Measurements from ENCODE around the gene SPDYE2.
"Not testable (repeated sequence)": the region's sequence is repeated elsewhere in the genome, so short reads cannot be mapped to it uniquely, and the experiment has no call there.

Gene SPDYE2

GRCh38 chr7:102543596-102543995 is 7.4 kb upstream of the SPDYE2 start, which contains the start of gene UPK3BL2:
TSS of gene UPK3BL2 (minus strand) at chr7:102543696. CDS start at chr7:102543636, 60 bp downstream.
- not testable (repeated sequence) for H3K27me3 ChIP-seq (ENCODE audit: low read depth, low read length); H3K27ac ChIP-seq (ENCODE audit: low read length)

GRCh38 chr7:102544372-102544771 is 6.7 kb upstream of the SPDYE2 start:
- not testable (repeated sequence) for H3K27ac ChIP-seq (ENCODE audit: low read length); H3K4me1 ChIP-seq (ENCODE audit: control insufficient read depth in 1 of 2, insufficient read depth in 2 of 2, low read length in 2 of 2); H3K4me3 ChIP-seq (ENCODE audit: low read depth in 1 of 2, low read length in 2 of 2); H3K9me3 ChIP-seq (ENCODE audit: control insufficient read depth in 1 of 2, low read length in 2 of 2); H3K36me3 ChIP-seq (ENCODE audit: control insufficient read depth in 1 of 2, insufficient read depth in 2 of 2, low read length in 2 of 2); H3K27me3 ChIP-seq (ENCODE audit: low read depth, low read length)

More at GRCh38 chr7:102543596-102543995, 7.4 kb upstream of the SPDYE2 start, which contains the start of gene UPK3BL2:
- H3K9me3 ChIP-seq (ENCODE audit: control insufficient read depth in 1 of 2, low read length in 2 of 2); H3K4me1 ChIP-seq (ENCODE audit: control insufficient read depth in 1 of 2, insufficient read depth in 2 of 2, low read length in 2 of 2); H3K4me3 ChIP-seq (ENCODE audit: low read depth in 1 of 2, low read length in 2 of 2); H3K36me3 ChIP-seq (ENCODE audit: control insufficient read depth in 1 of 2, insufficient read depth in 2 of 2, low read length in 2 of 2): not testable (repeated sequence)

GRCh38 chr7:102545288-102545687 is 5.7 kb upstream of the SPDYE2 start:
- not testable (repeated sequence) for H3K27ac ChIP-seq (ENCODE audit: low read length); H3K4me3 ChIP-seq (ENCODE audit: low read depth in 1 of 2, low read length in 2 of 2); H3K9me3 ChIP-seq (ENCODE audit: control insufficient read depth in 1 of 2, low read length in 2 of 2); H3K4me1 ChIP-seq (ENCODE audit: control insufficient read depth in 1 of 2, insufficient read depth in 2 of 2, low read length in 2 of 2); H3K36me3 ChIP-seq (ENCODE audit: control insufficient read depth in 1 of 2, insufficient read depth in 2 of 2, low read length in 2 of 2); H3K27me3 ChIP-seq (ENCODE audit: low read depth, low read length)

- not testable (repeated sequence) for H3K27me3 ChIP-seq (ENCODE audit: low read depth, low read length); H3K4me1 ChIP-seq (ENCODE audit: control insufficient read depth in 1 of 2, insufficient read depth in 2 of 2, low read length in 2 of 2); H3K4me3 ChIP-seq (ENCODE audit: low read depth in 1 of 2, low read length in 2 of 2); H3K27ac ChIP-seq (ENCODE audit: low read length); H3K36me3 ChIP-seq (ENCODE audit: control insufficient read depth in 1 of 2, insufficient read depth in 2 of 2, low read length in 2 of 2); H3K9me3 ChIP-seq (ENCODE audit: control insufficient read depth in 1 of 2, low read length in 2 of 2)
Observed at GRCh38 chr7:102546353-102546752, 4.7 kb upstream of the SPDYE2 start.

- not testable (repeated sequence) for H3K9me3 ChIP-seq (ENCODE audit: control insufficient read depth in 1 of 2, low read length in 2 of 2); H3K36me3 ChIP-seq (ENCODE audit: control insufficient read depth in 1 of 2, insufficient read depth in 2 of 2, low read length in 2 of 2); H3K4me3 ChIP-seq (ENCODE audit: low read depth in 1 of 2, low read length in 2 of 2); H3K27ac ChIP-seq (ENCODE audit: low read length); H3K27me3 ChIP-seq (ENCODE audit: low read depth, low read length); H3K4me1 ChIP-seq (ENCODE audit: control insufficient read depth in 1 of 2, insufficient read depth in 2 of 2, low read length in 2 of 2)
Observed at GRCh38 chr7:102568620-102569019, 17.6 kb downstream of the SPDYE2 start.

GRCh38 chr7:102572261-102573239 is 21.5 kb downstream of the SPDYE2 start, which contains the start of gene POLR2J3:
TSS of gene POLR2J3 (minus strand) at chr7:102572583. CDS start at chr7:102572521, 62 bp downstream.
- peak within 1 kb of the TSS in 1 of 2 donors; percentile 60 for H3K4me3 ChIP-seq (ENCODE audit: low read depth in 1 of 2, low read length in 2 of 2)
- H3K9me3 ChIP-seq (ENCODE audit: control insufficient read depth in 1 of 2, low read length in 2 of 2); H3K4me1 ChIP-seq (ENCODE audit: control insufficient read depth in 1 of 2, insufficient read depth in 2 of 2, low read length in 2 of 2); H3K27me3 ChIP-seq (ENCODE audit: low read depth, low read length); H3K36me3 ChIP-seq (ENCODE audit: control insufficient read depth in 1 of 2, insufficient read depth in 2 of 2, low read length in 2 of 2); H3K27ac ChIP-seq (ENCODE audit: low read length): not testable (repeated sequence)

- H3K9me3 ChIP-seq (ENCODE audit: control insufficient read depth in 1 of 2, low read length in 2 of 2): not testable (repeated sequence)
Observed at GRCh38 chr7:102574607-102575006, 23.6 kb downstream of the SPDYE2 start.

GRCh38 chr7:102576363-102576762 is 25.3 kb downstream of the SPDYE2 start:
- not testable (repeated sequence) for H3K27ac ChIP-seq (ENCODE audit: low read length); H3K4me3 ChIP-seq (ENCODE audit: low read depth in 1 of 2, low read length in 2 of 2); H3K9me3 ChIP-seq (ENCODE audit: control insufficient read depth in 1 of 2, low read length in 2 of 2)

More at GRCh38 chr7:102574607-102575006, 23.6 kb downstream of the SPDYE2 start:
- not testable (repeated sequence) for H3K4me3 ChIP-seq (ENCODE audit: low read depth in 1 of 2, low read length in 2 of 2); H3K27me3 ChIP-seq (ENCODE audit: low read depth, low read length); H3K36me3 ChIP-seq (ENCODE audit: control insufficient read depth in 1 of 2, insufficient read depth in 2 of 2, low read length in 2 of 2); H3K4me1 ChIP-seq (ENCODE audit: control insufficient read depth in 1 of 2, insufficient read depth in 2 of 2, low read length in 2 of 2); H3K27ac ChIP-seq (ENCODE audit: low read length)

GRCh38 chr7:102577315-102578240 is 26.6 kb downstream of the SPDYE2 start:
- not testable (repeated sequence) for H3K4me1 ChIP-seq (ENCODE audit: control insufficient read depth in 1 of 2, insufficient read depth in 2 of 2, low read length in 2 of 2); H3K4me3 ChIP-seq (ENCODE audit: low read depth in 1 of 2, low read length in 2 of 2); H3K27ac ChIP-seq (ENCODE audit: low read length); H3K27me3 ChIP-seq (ENCODE audit: low read depth, low read length); H3K9me3 ChIP-seq (ENCODE audit: control insufficient read depth in 1 of 2, low read length in 2 of 2); H3K36me3 ChIP-seq (ENCODE audit: control insufficient read depth in 1 of 2, insufficient read depth in 2 of 2, low read length in 2 of 2)

More at GRCh38 chr7:102576363-102576762, 25.3 kb downstream of the SPDYE2 start:
- H3K36me3 ChIP-seq (ENCODE audit: control insufficient read depth in 1 of 2, insufficient read depth in 2 of 2, low read length in 2 of 2); H3K27me3 ChIP-seq (ENCODE audit: low read depth, low read length); H3K4me1 ChIP-seq (ENCODE audit: control insufficient read depth in 1 of 2, insufficient read depth in 2 of 2, low read length in 2 of 2): not testable (repeated sequence)

- not testable (repeated sequence) for H3K4me3 ChIP-seq (ENCODE audit: low read depth in 1 of 2, low read length in 2 of 2); H3K27ac ChIP-seq (ENCODE audit: low read length); H3K4me1 ChIP-seq (ENCODE audit: control insufficient read depth in 1 of 2, insufficient read depth in 2 of 2, low read length in 2 of 2); H3K36me3 ChIP-seq (ENCODE audit: control insufficient read depth in 1 of 2, insufficient read depth in 2 of 2, low read length in 2 of 2); H3K27me3 ChIP-seq (ENCODE audit: low read depth, low read length); H3K9me3 ChIP-seq (ENCODE audit: control insufficient read depth in 1 of 2, low read length in 2 of 2)
Observed at GRCh38 chr7:102578486-102578885, 27.5 kb downstream of the SPDYE2 start.

GRCh38 chr7:102581722-102582121 is 30.7 kb downstream of the SPDYE2 start:
- H3K4me3 ChIP-seq (ENCODE audit: low read depth in 1 of 2, low read length in 2 of 2); H3K27ac ChIP-seq (ENCODE audit: low read length); H3K4me1 ChIP-seq (ENCODE audit: control insufficient read depth in 1 of 2, insufficient read depth in 2 of 2, low read length in 2 of 2); H3K9me3 ChIP-seq (ENCODE audit: control insufficient read depth in 1 of 2, low read length in 2 of 2); H3K27me3 ChIP-seq (ENCODE audit: low read depth, low read length); H3K36me3 ChIP-seq (ENCODE audit: control insufficient read depth in 1 of 2, insufficient read depth in 2 of 2, low read length in 2 of 2): not testable (repeated sequence)

Data from muscle layer of duodenum (tissue), 2 donors.